Measurements from ENCODE around the gene ABHD12B.
"Not testable (repeated sequence)": the region's sequence is repeated elsewhere in the genome, so short reads cannot be mapped to it uniquely, and the experiment has no call there.

ABHD12B gene

DNA sequence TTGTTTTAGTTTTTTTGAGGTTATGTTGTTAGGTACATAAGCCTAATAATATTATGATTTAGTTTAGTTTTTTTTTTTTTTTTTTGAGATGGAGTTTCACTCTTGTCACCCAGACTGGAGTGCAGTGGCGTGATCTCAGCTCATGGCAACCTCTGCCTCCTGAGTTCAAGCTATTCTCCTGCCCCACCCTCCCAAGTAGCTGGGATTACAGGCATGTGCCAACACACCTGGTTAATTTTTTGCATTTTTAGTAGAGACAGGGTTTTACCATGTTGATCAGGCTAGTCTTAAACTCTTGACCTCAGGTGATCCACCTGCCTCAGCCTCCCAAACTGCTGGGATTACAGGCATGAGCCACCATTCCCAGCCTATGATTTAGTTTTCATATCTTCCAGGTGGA is 25.2 kb downstream of the ABHD12B start:
- not testable (repeated sequence) for DNase-seq

DNA sequence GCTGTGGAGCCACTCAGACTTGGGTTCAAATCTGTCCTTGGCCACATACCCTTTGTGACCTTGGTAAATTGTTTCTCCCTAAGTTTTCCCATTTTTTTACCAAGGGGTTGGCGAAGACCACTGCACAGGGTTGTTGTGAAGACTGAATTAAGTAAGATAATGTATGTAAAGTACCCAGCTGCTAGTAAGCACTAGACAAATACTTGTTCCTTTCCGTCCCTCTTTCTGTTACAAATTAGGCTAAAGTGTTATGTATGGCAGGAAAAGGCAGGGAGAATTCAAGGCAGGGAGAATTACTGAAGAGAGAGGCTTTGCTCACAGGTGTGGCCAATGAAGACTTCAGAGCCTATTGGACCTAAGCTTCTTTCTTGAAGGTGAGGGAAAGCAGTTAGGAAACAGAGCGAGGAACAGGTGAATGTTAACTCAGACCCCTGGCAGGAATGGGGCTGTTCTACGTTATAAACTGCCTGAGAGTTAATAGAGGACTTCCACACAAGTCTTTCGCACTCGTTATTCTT is 25.9 kb downstream of the ABHD12B start:
- no peak for DNase-seq

DNA sequence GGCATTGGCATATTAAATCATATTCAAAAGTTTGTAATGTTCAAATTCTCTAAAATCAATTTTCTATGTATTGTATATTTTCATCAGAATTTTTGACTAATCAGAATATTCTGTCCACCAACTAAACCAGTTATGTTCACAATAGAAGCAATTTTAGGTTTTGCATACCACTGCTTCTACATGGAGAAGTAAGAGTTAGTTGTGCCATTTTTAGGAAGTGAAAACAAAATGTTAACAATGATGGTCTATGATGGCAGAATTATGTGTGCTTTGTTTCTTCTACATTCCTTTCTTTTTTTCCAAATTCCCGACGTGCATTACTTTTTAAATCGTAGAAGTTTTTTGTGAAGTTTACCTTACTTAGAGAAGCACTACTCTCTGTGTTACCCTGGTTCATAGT is 29.5 kb downstream of the ABHD12B start:
- no peak for DNase-seq

DNA sequence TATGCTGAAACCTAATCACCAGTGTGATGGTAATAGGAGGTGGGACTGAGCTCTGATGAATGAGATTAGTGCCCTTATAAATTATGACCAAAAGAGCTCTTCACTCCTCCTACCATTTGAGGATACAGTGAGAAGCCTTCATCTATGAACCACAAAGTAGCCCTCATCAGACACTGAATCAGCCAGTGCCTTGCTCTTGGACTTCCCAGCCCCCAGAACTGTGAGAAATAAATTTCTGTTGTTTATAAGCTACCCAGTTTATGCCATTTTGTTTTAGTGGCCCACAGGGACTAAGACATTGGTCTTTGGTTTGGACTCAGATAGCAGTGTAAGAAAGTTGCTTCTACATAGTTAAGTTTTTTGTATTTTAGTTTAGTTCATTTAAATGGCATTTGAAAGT is 32.9 kb downstream of the ABHD12B start:
- no peak for DNase-seq

DNA sequence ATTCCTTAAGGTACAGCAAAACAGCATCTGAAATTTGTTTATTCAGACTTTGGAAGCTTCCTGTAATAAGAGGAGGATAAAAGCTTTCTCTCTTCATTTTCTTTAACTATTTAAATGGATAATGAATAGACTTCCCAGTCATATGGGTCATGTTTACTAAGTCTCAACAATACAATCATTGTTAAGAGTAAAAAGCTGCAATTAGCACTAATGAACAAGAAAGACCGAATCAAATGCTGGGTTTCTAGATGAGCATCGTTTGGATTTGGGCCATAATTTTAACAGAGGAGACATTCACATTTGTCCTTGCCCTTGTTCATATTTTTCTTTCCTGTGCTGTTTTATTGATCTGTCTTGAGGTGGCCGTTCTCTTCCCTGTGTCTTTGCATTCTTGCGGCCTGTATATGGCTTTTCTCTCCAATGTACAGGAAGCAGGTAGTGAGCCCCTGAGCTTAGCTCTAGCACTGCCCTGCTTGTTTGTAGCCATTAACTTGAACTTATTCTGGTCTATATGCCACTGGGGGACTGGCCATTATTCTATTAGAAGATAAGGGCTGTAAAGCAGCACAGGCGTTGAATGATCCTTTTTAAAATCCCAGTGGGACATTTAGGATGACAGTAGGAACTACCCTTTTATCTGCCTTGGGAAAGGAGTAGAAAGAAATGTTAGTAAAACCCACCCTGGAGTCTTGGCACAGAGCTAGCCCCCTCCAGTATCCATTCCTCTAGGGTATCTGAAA is 34.6 kb downstream of the ABHD12B start:
- DNase-seq: no peak

DNA sequence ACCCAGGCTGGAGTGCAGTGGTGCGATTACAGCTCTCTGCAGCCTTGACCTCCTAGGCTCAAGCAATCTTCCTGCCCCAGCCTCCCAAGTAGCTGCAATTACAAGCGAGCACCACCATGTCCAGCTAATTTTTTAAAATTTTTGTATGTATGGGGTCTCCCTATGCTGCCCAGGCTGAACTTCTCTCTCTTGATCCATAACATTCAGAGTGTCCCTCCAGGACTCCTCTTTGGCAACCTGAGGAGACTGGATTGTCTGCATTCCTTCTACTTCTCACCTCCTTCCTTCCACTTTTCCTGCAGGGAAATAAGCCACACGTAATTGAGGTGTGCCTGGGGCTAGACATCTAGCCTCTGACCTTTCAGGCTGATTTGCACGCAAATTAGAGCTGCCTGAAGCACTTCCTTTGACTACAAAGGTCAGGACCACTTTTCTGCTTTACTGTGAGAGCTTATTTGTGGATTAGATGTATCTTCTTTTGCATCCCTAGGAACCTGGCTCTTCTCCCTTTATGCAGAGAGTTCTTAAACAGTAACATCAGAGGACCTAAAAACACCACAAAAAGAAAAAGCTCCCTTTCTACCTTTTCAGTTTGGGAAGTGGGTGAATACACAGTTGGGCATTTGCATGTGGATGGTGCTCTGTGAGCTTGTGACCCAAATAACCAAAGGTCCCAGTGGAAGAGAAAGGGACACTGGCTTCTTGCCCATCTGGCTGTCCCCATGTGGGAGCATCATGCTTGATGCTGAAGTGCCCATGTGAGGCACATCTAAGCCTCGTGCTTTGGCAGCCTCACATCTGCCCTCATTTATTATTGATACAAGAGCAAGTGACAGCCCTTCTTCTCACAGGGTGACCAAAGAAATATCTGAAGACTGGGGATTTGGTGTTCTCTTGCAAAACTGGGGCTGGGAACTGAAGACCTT is 38.9 kb downstream of the ABHD12B start:
- no peak for DNase-seq

DNA sequence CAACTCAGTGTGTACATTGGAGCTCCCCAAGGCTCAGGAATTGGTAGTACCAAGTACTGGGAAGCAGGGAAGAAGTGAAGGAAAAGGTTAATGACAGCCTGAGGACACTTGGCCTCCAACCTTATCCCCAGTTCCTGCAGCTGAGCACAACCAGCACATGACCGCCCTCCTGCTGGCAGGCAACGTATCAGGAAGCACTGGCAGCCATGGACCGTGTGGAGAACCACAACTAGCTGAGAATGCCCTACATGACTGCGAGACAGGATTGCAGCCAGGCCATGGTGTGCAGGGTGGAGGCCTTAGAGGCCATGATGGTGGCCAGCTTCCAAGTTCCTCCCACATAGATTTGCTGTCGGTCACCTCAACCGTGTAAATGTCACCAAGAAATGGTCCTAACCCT is 45.6 kb downstream of the ABHD12B start:
- DNase-seq: no peak

DNA sequence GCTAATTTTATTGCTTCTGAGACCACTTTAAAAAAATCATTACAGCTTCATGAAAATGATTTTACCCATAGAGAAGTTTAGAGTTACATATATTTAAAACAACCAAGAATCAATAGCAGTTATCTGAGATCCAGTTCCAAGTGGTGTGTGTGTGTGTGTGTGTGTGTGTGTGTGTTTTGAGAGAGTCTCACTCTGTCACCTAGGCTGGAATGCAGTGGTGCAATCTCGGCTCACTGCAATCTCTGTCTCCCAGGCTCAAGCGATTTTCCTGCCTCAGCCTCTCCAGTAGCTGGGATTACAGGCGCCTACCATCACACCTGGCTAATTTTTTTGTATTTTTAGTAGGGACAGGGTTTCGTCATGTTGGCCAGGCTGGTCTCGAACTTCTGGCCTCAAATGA is 47.7 kb downstream of the ABHD12B start:
- DNase-seq: not testable (repeated sequence)

DNA sequence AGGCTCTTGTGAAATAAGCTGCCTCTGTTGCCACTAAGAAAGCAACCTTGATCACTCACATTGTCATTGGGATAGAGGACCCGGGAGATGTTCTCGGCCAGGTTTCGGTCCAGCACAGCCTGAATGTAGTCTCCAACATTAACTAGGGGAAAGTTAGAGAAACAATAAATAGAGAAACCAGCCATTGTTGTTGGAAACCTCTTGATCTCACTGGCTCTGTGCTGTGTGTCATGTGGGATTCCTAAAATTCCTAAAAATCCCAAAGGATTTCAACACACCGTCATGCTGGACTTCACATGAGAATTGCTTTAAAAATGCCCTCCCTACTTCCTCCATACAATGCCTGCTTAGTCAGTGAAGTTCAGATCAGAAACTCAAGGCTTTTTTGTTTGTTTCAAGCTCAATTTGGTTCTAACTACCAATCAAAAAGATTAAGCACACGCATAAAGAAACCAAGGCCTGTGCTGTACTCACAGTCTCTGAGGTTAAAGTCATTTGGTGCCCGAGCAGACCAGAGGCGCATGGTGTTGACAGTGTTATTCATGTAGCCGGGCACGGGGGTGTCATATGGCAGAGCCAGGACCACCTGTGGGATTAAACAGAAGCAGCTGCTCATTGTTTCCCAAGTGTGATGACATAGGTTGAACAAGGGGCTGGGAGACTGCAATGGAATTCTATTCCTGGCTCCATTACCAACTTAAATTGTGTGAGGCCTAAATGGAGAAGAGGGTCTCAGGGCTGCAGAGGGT is 48.8 kb downstream of the ABHD12B start:
- DNase-seq: no peak

DNA sequence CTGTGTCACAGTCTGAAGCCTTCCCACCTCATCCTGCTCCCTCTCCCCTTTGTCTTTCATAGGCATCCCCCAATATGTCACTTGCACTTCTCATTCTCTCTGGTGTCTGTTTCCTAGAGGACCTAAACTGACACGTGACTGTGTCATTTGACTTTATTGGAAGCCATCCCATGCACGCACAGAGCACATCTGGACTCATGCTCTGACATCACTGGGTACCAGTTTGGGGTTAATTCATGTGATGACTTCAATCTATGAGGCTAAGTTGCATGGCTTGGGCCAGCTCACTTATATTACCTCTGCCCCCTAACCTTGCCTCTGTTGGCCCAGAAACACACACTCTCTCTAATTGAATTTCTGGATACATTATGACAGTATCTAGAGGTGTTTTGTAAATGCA is 51.0 kb downstream of the ABHD12B start:
- DNase-seq: no peak

DNA sequence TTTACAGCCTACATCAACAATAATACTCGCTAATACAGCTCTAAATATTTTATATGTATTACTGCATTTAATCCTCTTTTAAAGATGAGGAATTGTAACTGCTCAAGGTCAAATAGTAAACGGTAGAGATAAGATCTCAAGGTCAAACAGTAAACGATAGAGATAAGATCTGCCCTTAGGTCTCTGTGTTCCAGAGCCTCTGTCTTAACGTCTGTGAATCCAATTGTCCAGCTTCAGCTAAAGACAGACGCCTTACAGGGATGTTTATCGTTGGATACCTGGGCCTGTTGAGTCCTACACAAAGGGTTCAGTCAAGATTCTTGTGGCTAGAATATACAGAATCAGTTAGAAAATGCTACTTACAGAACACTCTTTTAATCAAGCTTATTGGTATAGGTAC is 52.4 kb downstream of the ABHD12B start:
- DNase-seq: no peak

DNA sequence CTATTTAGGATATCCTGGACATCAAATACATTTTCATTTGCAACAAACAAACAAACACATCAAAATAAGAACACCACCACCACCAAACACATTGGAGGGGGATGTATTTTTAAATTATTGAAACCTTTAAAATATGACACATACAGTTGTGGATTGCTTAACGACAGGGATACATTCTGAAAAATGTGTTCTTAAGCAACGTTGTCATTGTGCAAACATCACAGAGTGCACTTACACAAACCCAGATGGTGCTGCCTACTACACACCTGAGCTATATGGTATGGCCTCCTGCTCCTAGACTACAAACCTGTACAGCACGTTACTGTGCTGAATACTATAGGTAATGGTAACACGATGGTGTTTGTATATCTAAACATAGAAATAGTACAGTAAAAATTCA is 53.0 kb downstream of the ABHD12B start:
- DNase-seq: no peak

DNA sequence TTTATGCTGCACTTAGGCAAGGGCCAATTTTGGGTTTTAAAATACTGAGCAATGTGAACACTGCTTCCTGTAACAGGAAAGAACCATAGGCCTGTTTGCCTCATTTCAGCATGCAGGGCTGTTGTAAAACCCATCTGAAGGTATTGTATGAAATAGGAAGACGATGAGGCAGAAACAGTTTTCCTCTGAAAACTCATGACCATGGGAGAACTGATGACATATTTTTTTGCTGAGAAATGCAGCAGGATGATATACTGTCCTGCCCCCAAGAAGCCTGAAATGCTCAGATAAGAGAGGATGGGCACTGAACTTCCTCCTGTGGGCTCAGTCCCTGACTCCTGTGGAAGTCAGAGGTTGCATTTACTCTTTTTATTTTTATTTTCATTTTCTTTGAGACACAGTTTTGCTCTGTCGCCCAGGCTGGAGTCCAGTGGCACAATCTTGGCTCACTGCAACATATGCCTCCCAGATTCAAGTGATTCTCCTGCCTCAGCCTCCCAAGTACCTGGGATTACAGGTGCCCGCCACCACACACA is 55.1 kb downstream of the ABHD12B start:
- DNase-seq: no peak

DNA sequence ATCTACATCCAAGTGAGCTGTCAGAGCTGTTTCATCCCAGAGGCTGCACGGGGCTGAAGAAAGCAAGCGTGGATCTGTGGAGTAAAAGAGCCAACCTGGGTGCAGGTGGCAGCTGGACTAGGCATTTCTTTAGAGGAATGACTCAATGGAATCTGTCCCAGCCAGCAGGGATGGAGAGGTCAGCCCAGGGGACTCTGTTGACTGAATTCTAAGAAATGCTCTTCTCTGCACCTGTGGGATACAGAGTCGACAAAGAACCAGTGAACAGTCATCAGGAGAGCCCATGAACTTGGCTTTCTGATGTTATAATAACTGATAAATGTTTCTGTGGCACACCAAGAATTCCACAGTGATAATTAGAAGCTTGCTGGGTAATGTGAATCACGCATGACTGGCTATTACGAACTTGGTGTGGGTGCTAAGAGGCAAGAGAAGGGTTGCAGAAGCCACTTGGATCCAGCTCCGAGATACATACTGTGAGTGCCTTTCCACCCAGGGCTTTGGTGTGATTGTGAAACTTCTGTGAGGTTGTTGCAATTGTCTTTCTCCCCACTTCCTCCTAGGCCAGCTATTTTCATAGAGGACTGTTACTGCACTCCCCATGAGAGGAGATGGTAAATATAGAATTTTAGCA is 56.3 kb downstream of the ABHD12B start:
- no peak for DNase-seq

DNA sequence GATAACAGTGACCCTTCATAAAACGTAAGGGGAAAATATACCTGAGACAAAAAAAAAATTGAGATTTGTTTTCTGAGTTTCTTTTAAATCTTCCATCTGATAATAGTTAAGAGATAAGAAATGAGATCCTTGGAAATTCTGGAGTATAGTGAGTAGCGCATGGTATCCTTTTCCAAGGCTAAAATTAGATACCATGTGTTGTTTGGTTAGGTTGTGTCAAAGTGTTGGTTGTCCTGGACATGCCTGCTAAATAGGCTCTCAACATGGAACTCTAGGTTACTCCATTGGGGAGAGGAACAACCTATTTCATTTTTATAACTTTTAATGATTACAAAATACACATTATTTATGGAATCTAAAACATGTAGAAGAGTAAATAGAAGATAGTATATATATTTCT is 57.7 kb downstream of the ABHD12B start:
- DNase-seq: no peak

DNA sequence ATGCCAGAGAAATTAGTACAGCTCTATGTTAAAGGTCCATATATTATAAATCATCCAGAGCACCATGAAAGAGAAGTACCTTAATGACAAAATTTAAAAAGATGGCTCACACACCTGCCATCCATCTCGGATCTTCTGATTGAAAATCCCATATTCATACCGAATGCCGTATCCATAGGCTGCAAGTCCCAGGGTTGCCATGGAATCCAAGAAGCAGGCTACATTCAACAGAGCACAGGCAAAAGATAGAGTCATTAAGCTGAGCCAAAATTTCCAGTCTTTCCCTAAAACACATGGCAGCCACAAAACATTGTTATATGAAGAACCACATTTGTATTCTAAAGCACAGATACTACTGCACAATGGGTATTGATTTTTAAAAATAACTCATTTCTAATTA is 59.7 kb downstream of the ABHD12B start:
- no peak for DNase-seq

DNA sequence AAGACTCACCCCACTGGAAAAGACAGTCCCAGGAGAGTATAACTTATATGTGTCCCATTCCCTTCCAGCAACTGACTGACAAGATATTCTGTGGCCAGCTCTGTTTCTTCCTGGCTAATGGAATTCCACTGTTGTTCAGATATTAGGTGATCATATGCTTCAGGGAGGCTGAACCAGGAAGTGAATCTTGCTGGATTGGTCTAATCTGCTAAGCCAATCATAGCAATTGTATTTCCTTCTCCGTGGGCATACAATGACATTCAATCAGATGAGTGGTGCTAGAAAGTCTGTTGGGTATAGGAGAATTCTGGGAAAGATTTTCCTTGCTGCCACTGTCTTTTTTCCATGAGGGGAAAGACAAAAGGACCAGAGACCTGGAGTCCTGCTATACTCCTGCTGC is 60.3 kb downstream of the ABHD12B start:
- DNase-seq: no peak

DNA sequence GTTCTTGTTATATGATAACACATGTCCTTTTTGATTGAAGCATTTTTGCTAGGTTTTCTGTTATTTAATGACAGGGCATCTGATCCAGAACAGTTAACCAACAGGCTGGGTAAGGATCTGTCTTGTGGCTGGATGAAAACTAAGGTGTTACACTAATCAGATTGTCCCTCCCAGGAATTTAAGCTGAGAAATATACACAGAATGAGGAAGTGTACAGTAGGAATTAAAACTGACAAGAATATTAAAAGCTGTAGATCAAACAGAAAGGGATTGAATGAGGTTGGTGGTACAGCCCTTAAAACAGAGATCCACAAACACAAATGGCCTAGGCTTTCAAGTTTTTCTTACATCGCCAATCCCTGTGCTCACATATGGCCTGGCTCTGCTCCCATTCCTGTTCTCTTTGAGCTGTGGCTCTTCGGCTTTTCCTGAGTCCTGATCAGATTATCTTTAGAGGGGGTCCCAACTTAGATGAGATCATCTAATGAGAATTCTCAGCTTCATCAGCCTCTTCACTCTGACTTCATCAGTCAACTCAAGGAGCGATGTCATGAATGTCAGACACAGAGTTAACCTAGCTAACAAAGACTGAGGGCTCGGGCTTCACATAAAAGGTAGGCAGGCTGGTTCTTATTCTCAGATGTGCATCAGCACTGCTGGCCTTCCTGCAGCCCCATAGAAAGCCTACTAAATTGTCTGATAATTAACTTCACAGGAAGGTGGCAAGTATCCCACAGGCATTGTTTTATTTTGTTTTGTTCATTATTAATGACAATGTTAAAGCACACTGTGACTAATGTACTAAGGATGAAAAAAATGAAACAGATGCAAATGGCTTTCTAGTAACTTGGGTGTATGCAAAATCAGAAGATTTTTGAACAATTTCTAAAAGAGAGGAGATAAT is 61.0 kb downstream of the ABHD12B start:
- no peak for DNase-seq

DNA sequence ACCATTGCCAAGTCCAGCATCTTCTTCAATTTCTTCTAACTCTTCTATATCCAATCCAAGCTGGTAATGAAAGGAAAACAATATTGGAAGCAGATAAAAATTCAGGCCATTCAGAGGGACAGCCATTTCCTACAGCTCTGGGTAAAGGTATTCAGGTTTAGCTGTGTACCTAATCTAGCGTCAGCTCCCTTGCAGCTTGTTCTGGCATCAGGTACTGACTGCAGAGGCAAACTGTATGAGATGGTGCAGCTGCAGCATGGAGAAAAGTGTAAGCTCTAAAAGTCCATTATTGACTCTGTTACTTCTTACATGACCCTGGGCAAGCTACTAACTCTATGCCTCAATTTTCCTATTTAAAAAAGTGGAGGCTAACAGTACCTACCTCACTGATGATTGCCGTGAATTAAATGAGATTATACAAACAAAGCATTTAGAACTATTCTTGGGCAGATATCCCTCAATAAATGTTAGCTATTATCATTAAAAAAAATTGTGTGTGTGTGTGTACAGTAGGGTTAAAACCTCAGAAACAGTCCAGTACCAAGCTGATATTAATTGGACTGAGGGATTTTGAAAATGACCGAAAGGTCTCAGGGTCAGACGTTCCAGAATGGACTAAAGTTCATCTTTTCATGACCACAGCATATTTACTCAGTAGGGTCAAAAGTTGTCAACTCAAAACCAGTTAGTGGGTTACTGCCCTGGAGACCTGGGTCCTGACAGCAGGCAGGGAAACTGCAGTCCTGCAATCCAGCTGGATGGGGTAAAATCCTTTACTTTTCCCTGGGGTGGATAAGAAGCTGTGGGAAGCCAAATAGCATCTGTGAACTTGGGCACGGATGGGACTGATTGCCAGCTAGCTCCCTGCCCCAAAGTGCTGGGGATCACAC is 63.5 kb downstream of the ABHD12B start:
- no peak for DNase-seq

DNA sequence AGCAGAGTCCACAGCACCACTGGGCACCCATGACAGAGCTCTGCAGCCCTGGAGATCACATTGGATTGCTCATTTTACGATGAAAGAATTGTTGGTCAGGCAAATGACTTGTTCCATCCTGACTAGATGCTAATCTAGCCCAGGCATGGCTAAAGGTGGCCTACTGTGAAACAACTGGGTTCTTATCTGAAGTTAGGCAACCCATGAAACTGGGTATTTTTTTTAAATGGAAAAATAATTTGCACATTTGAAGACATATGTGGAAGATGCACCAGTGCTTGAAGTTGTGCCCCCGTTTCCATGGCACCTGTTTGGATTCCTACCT is 64.1 kb downstream of the ABHD12B start:
- no peak for DNase-seq

DNA sequence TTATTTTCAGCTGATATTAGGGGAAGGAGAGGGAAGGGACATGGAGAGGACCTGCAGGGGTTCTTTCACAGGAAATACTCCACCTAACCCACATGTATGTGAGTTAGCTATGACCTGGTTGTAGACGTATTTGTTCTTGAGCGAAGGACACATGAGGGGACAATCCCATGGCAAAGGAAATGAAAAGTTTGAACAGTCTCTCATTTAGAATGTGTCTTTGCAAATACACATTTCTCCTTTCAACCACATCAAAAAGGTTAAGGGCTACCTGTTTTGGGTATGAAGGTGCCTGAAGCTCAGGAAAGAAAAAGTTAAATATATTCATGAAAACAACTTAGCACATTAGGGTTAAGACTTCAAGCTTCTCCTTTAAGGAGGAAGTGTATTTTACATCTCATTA is 65.0 kb downstream of the ABHD12B start:
- DNase-seq: no peak
